Tibial nerve (tissue), 4 donors: ENCODE data around the gene NCF4. TPM values are rescaled to one million over a fixed set of nuclear protein-coding genes. Genes with fewer than 3 reads are reported as not detected.

Source experiments
- DNase-seq, 2 donors: peaks; one replicate each; pipeline ENCODE4 v3.0.0-alpha.2; 2019; ENCODE audit warnings: low spot score in 2 of 2
- H3K27ac ChIP-seq, 4 donors: fragments of 200-600 bp; sonication (generic) in 3 of 4; one replicate each; pipeline ENCODE4 v1.5.1; 2017 to 2019; ENCODE audit warnings: mild to moderate bottlenecking in 1 of 4
- H3K27me3 ChIP-seq, 2 donors: fragments of 200-600 bp; sonication (generic) in 1 of 2; one replicate each; pipeline versions ENCODE4 v1.5.1 to v1.6.0; 2017 to 2019
- H3K36me3 ChIP-seq, 3 donors: fragments of 200-600 bp; sonication (generic); one replicate each; pipeline ENCODE4 v1.5.1; 2018 to 2019
- H3K4me1 ChIP-seq, 4 donors: fragments of 200-600 bp; sonication (generic) in 3 of 4; one replicate each; pipeline ENCODE4 v1.5.1; 2017 to 2019
- H3K4me3 ChIP-seq, 4 donors: fragments of 200-600 bp; sonication (generic) in 3 of 4; one replicate each; pipeline ENCODE4 v1.5.1; 2017 to 2019; ENCODE audit warnings: mild to moderate bottlenecking in 1 of 4, moderate library complexity in 1 of 4
- H3K9me3 ChIP-seq, 4 donors: fragments of 200-600 bp; sonication (generic) in 3 of 4; one replicate each; pipeline ENCODE4 v1.5.1; 2017 to 2019
- CTCF ChIP-seq, 5 experiments: fragments of 200-600 bp in 3 of 5; fragments of 450-650 bp in 2 of 5; sonication (generic) in 3 of 5; IDR thresholded peaks; one replicate each; pipeline ENCODE4 v1.5.1; 2016 to 2019; ENCODE audit warnings: antibody characterized with exemption in 5 of 5, mild to moderate bottlenecking in 3 of 5, moderate library complexity in 2 of 5
- EP300 ChIP-seq, 2 donors: sonication (generic); formaldehyde crosslinking; IDR thresholded peaks; one replicate each; pipeline ENCODE4 v1.6.1; 2017; ENCODE audit warnings: antibody characterized with exemption in 2 of 2, mild to moderate bottlenecking in 1 of 2
- POLR2A ChIP-seq, 2 donors: fragments of 450-650 bp; IDR thresholded peaks; one replicate each; pipeline ENCODE4 v1.6.1; 2017; ENCODE audit warnings: antibody characterized with exemption in 2 of 2, mild to moderate bottlenecking in 2 of 2, moderate library complexity in 2 of 2
- WGBS, 2 donors: methylation state at CpG; one replicate each; pipeline ENCODE4 v1.1.5; 2018; 5-methylcytosine and 5-hydroxymethylcytosine counted together
- total RNA-seq, 4 donors: library from RNA; depleted of rRNA; stranded (reverse); fragments of >200 nt; gene quantifications; one replicate each; pipeline ENCODE4 v1.1.0, GENCODE V29; 2016

Gene NCF4
- total RNA-seq, 4 donors from 2014 or later = 14.2 to 71.4 (median 17.2) TPM

- no peak overlapping the region for H3K27ac ChIP-seq
- no peak overlapping the region for H3K4me3 ChIP-seq
- TF ChIP-seq EP300 (IDR thresholded peaks at IDR 0.05) (no peak), POLR2A (IDR thresholded peaks at IDR 0.05) (no peak), CTCF (IDR thresholded peaks at IDR 0.05) (no peak)
- WGBS, 2 donors = 87 to 92% methylated on average over 3 of the region's 3 CpGs
- no peak for DNase-seq
- H3K9me3 ChIP-seq = peaks cover 0 to 4% (median 0%) of the 10 kb centered on the region in 4 donors
- peaks cover 0 to 10% (median 0%) of the 10 kb centered on the region in 4 donors for H3K4me1 ChIP-seq
- H3K36me3 ChIP-seq = no peaks in the 10 kb centered on the region
- no peaks in the 10 kb centered on the region for H3K27me3 ChIP-seq
These were observed 5.3 kb upstream of the NCF4 start for GRCh38 chr22:36855478-36855877.

- Histone ChIP-seq H3K27me3 (no peaks in the 10 kb centered on the region), H3K36me3 (no peaks in the 10 kb centered on the region), H3K4me3 (no peak overlapping the region), H3K9me3 (peaks cover 0 to 4% (median 0%) of the 10 kb centered on the region in 4 donors), H3K4me1 (peaks cover 0 to 10% (median under 1%) of the 10 kb centered on the region in 4 donors), H3K27ac (no peak overlapping the region)
- peak; percentile 65 to 83 for DNase-seq
- WGBS, 2 donors = 6% methylated on average over 30 of the region's 30 CpGs
- TF ChIP-seq POLR2A (IDR thresholded peaks at IDR 0.05) = no peak
- TF ChIP-seq CTCF (IDR thresholded peaks at IDR 0.05) = peak; percentile 98 to 100 (median 99)
- peak in 1 of 2 donors; percentile 8 for TF ChIP-seq EP300 (IDR thresholded peaks at IDR 0.05)
These were observed 4.5 kb upstream of the NCF4 start for GRCh38 chr22:36856121-36856791.

GRCh38 chr22:36856792-36857135 lies 4.0 kb upstream of the NCF4 start:
- peaks cover 0 to 10% (median 3%) of the 10 kb centered on the region in 4 donors for H3K4me1 ChIP-seq
- no peak overlapping the region for H3K4me3 ChIP-seq
- H3K27me3 ChIP-seq = no peaks in the 10 kb centered on the region
- H3K27ac ChIP-seq = no peak overlapping the region
- H3K9me3 ChIP-seq = peaks cover 0 to 4% (median 0%) of the 10 kb centered on the region in 4 donors
- no peak for DNase-seq
- TF ChIP-seq CTCF (IDR thresholded peaks at IDR 0.05) (no peak), POLR2A (IDR thresholded peaks at IDR 0.05) (no peak), EP300 (IDR thresholded peaks at IDR 0.05) (no peak)
- no peaks in the 10 kb centered on the region for H3K36me3 ChIP-seq
- 71 to 81% methylated on average over 8 of the region's 8 CpGs for WGBS, 2 donors

- no peaks in the 10 kb centered on the region for H3K9me3 ChIP-seq
- no peak for DNase-seq
- peaks cover 0 to 10% (median 3%) of the 10 kb centered on the region in 4 donors for H3K4me1 ChIP-seq
- no peak overlapping the region for H3K27ac ChIP-seq
- H3K36me3 ChIP-seq = no peaks in the 10 kb centered on the region
- no peaks in the 10 kb centered on the region for H3K27me3 ChIP-seq
- TF ChIP-seq EP300 (IDR thresholded peaks at IDR 0.05) (no peak), POLR2A (IDR thresholded peaks at IDR 0.05) (no peak), CTCF (IDR thresholded peaks at IDR 0.05) (no peak)
- 61 to 64% methylated on average over 9 of the region's 9 CpGs for WGBS, 2 donors
- no peak overlapping the region for H3K4me3 ChIP-seq
These were observed 2.6 kb upstream of the NCF4 start for GRCh38 chr22:36858156-36858555.

- no peaks in the 10 kb centered on the region for H3K9me3 ChIP-seq
- H3K27me3 ChIP-seq = no peaks in the 10 kb centered on the region
- H3K4me3 ChIP-seq = no peak overlapping the region
- 80 to 86% methylated on average over 2 of the region's 2 CpGs for WGBS, 2 donors
- TF ChIP-seq CTCF (IDR thresholded peaks at IDR 0.05) (no peak), POLR2A (IDR thresholded peaks at IDR 0.05) (no peak), EP300 (IDR thresholded peaks at IDR 0.05) (no peak)
- DNase-seq = no peak
- H3K4me1 ChIP-seq = peaks cover 0 to 10% (median 3%) of the 10 kb centered on the region in 4 donors
- no peaks in the 10 kb centered on the region for H3K36me3 ChIP-seq
- H3K27ac ChIP-seq = no peak overlapping the region
These were observed 1.8 kb upstream of the NCF4 start for GRCh38 chr22:36858966-36859365.
